HG03196 (cell line): ENCODE results near the gene TTC7B.

Experiments
- ATAC-seq: cut with Tn5 transposase; IDR thresholded peaks from one replicate; pipeline ENCODE4 v1.9.1; 2021; ENCODE audit not compliant: unreplicated experiment

TTC7B gene

DNA sequence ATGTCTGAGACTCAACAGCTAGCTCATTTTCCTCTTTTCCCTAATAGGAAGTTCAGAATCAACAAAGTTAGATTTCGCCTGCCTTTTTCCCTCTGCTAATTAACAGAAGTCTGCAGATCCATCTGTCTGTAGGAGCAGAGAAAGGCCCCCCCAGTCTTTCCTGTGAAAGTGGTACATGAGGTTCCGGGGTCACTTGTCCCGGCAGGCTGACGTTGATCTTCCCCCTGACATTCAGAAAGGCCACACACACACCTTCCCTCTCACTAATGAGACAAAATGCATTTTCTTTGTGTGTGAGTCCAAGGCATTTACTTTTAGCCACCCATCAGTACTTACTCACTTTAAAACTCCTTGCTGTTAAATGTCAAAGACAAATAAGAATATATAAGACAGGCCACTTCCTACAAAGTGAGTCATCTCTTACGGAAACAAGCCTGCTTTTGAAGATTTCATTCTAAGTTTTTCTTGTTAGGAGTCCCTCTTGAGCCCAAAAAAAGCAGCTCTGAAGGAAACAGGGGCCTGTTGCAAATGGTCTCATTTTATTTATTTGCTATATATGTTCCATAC is 138.7 kb downstream of the TTC7B start:
- ATAC-seq = no peak

DNA sequence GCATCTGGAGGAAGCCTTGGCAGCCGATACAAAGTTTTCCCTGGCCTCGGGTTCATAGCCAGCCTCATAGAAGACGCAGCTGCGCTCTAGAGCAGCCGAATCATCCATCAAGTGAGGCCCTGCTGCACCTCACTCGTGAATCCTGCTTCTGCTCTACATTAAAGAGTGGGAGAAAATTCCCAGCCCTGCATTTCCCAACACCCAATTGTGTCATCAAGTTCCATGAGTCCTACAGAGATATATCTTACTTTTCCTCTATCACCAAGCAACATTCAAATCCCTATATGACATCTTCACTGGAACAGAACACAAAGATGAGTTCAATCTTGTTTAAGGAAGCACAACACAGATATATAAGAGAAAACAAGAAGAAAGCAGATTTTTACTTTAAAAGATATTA is 139.3 kb downstream of the TTC7B start:
- ATAC-seq = no peak

DNA sequence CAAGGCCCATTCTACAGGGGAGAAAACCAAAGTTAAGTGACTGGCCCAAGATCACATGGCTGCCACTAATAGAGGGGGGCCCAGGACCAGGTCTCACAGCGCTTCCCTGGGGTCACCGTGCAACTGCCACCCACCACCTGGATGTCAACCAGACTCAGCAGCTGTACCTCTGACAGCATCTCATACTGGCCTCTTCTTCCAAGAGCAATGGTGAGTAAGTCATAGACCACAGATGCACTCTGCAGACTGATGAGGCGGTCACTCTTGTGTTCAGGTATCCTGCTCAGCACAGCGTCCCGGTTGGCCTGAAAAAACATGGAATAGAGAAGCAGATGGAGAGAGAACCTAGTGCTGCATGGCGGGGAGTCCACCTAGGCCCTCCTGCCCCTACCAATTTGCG is 139.9 kb downstream of the TTC7B start:
- ATAC-seq = no peak

DNA sequence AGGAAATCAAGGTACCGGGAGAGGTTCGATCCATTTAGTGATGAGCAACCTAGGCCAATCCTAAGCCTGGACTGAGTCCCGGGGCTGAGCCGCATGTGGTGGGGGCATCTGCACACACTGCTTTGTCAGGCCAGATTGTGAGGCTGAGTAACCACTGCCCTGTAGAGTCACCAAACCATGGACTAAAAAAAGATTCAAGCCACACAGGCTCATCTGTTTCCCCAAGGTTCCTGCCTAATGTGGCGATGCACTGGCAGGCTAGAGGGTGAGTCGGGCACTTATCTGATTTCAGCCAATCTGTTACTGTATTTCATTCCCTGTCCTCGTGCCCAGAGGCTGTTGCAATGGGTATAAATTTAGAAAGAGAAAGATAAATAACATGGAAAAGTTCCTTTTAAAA is 140.8 kb downstream of the TTC7B start:
- ATAC-seq = no peak

GRCh38 chr14:90674716-90675115 is 141.5 kb downstream of the TTC7B start:
- ATAC-seq = no peak

GRCh38 chr14:90674043-90674670 is 142.1 kb downstream of the TTC7B start:
- ATAC-seq = no peak

GRCh38 chr14:90671382-90672234 is 144.6 kb downstream of the TTC7B start:
- no peak for ATAC-seq

- ATAC-seq = no peak
These were observed 146.5 kb downstream of the TTC7B start for GRCh38 chr14:90669731-90670130.

DNA sequence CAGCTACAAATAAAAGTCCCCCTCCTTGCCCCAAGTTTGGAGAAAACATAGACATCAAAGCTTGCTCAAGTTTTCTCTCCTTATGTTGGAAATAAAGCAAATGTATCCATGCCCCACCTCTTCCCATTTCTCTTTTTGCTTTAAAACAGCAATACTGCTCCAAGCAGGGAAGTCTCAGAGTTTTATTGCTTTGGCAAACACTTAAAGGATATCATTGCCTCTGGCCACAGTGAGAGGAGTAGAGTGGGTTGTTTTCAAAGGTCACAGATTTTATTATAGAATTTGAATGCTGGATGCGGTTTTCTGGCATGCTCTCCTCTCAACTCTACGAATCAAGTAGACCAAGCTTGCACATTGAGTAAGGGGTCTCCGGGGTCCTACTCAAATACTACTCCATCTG is 149.7 kb downstream of the TTC7B start:
- no peak for ATAC-seq

DNA sequence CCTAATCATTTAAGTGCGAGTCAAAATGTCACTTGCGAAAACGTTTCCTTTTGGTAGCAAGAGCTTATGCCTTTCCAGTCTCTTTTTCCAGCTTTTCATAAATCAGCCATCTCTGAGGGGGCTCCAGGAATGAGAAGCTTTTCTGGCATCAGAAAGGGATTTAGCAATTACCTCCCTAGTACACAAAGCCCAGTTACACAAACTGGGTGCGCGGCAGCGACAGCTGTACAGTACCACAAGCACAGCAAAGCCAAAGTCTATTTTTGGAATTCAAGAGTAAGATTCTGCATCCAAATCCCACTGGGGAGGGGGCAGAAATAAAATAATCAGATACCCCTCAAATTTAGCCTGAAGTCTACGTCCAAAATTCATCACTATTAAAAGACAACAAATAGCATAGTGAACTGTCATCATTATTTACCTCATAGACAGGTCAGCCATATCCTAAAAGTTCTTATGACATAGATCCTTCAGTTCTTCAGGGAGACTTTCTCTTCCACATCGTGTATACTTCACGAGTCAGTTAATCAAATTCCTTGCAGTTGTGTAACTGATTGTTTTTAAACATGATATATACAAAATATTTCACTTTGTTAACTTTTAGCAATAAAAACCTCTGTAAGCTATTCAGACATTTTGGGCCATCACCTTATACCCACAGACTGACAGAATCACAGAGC is 150.8 kb downstream of the TTC7B start:
- ATAC-seq = no peak

DNA sequence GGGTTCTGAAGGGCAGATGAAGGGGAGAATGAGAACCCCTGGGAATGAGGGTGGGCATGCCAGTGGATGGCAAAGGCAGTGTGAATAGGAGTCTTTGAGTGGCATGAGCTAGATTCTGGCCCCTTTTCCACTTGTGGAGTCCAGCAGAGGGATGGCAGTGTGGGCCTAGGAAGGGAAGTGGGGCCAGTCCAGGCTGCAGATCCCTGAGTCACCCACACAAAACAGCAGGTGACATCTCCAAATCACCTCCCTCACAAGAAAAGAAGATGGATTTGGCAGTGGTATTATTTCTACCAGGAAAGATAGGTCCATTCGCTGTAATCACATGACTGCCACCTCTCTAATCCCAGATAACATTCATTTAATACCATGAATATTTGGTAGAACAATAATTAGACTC is 151.3 kb downstream of the TTC7B start:
- ATAC-seq = no peak

- ATAC-seq = no peak
These were observed 152.6 kb downstream of the TTC7B start for GRCh38 chr14:90663680-90664079.

DNA sequence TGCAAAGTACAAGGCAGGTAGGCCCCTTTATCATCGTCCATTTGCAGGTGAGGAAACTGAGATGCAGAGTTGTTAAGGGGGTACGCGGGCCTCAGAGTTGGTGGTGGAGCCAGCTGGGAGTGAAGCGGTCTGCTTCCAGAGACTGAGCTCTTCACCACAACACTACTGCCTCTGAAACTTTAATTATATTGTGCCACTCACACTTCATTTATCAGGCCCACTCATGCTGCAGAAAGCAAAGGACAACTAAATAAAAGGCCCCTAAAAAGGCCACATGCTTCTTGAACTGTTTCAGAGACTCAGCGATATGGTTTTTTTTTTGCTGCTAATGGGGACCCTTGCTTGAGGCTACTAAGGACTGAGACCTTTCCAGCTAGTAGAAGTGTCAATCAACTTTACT is 153.1 kb downstream of the TTC7B start:
- no peak for ATAC-seq

DNA sequence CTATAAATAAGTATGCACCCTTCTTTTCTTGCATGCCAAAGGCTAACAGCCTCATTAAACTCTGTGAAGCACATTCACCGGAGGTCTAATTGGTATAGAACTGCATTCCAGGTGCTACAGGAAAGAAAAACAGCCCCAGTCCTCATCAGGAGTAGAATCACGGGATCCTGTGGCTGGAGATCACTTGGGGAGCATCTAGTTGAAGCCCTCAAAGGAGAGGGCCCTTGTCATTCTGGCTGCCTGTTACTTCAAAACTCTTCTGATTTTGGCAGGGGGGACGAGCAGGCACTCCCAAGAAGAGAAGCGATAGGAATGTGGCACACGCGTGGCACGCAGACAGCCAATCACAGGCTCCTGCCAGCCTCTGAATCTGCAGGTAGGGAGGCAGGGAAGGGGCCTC is 154.4 kb downstream of the TTC7B start:
- ATAC-seq = no peak

- no peak for ATAC-seq
These were observed 155.2 kb downstream of the TTC7B start for GRCh38 chr14:90660865-90661570.

DNA sequence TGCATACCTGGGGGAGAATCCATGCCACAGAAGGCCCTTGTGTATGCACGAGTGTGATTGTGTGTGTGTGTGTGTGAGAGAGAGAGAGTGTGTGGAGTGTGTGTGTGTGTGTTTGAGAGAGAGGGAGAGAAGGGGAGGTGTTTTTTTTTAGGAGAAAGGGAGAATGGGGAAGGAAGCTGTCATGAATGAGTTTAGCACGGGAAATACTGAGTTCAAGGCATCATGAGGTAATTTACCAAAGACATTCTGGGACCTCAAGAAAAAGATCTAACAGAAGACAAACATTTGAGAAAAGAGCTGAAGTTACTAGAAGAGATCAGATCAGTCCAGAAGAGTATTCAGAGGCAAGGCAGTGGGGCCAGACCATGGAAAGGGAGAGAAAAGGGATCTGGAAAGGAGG is 157.1 kb downstream of the TTC7B start:
- ATAC-seq = no peak

DNA sequence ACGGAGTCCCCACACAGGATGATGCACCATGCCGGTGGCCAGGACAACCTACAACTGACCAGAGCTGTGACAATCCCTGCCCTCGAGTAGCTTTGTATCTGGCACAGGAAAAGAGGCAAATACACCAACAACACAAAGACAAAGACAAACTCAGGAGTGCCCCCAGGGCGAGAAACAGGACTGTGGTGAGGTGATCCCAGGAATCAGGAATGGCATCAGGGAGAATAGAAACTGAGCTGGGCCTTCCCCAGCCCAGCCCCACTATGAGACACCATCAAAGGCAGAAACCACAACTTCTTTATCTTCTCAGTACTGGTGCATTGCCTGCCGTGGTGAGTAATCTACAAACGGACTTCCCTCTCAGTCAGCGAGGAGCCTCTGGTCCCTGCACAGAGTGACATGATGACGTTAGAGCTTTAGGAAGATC is 157.7 kb downstream of the TTC7B start:
- ATAC-seq = no peak

GRCh38 chr14:90656973-90657372 is 159.3 kb downstream of the TTC7B start:
- no peak for ATAC-seq

DNA sequence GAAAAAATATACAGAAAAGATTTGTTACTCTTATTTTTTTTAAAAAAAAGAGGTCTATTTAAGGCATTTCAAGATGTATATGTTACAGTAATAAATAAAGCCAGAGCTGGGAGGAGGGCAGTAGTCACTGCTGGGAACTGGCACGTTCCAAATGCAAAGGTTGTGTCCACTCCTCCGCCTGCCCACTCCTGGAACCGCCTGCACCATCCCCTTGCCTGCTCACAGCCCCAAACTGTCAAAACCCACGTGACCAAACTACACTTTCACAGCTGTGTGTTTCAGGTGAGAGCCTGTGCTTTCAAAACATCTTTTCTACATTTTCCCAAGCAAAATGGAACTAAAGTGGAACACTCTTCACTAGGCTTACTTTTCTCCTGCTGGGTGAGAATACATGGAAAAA is 160.4 kb downstream of the TTC7B start:
- ATAC-seq = no peak

- ATAC-seq = no peak
These were observed 161.4 kb downstream of the TTC7B start for GRCh38 chr14:90654831-90655276.

DNA sequence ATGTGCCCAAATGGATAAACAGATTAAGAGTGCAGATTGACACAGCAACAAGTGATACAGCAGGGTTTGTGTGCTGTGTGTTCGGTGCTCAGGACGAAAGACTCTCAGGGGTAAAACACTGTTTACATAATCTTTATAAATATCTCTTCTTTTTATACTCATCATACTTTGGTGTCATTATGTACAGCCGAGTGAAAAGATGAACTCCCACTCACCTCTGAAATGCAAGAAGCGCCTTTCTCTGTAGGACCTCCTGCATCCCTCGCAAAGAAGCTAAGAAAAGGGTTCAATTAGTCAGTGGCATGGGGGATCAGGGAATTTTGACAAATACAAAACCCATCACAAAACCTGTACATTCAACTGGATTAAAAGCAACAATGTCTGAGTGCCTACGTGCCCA is 163.6 kb downstream of the TTC7B start:
- ATAC-seq = no peak
